ENCODE measurements around the gene ATR.

Gene ATR

DNA sequence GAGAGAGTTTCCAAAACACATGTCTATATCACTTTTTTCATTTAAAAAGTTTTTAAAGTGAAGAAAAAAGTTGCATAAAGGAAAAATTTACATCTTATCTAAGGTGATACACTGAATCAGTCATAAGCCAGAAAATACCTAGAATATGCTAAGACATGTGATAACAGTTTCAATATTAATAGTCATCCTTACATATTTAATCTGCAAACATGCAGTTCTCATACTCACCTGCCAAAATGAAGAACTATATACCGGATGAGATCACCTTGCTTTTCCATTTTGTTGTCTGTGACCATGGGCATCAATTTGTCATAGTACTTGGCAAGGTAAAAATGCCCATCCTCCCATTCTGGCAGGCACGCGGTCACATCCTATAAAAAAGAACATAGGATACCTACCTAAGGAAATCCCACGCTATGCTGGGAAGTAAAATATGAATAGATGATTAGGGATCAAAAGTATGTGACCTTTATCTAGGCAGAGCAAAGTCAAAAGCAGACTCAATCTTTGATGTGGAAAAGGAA, 93.6 kb downstream of the ATR start:
- no peak overlapping the region for H3K9ac ChIP-seq (ENCODE audit: low read depth, low read length)
- H3K27ac ChIP-seq (ENCODE audit: low read depth, low read length) = no peak overlapping the region
- H3K36me3 ChIP-seq (ENCODE audit: insufficient read depth, low read length) = peaks cover 74% of the 10 kb centered on the region
- peaks cover 31% of the 10 kb centered on the region for H3K9me3 ChIP-seq (ENCODE audit: insufficient read depth, low read depth, low read length)
- H3K27me3 ChIP-seq (ENCODE audit: insufficient read depth, low read length) = no peaks in the 10 kb centered on the region
- WGBS = 94% methylated on average over 2 of the region's 4 CpGs
- no peaks in the 10 kb centered on the region for H3K4me1 ChIP-seq (ENCODE audit: insufficient read depth, low read length)
- no peak overlapping the region for H3K4me3 ChIP-seq (ENCODE audit: low read length)

DNA sequence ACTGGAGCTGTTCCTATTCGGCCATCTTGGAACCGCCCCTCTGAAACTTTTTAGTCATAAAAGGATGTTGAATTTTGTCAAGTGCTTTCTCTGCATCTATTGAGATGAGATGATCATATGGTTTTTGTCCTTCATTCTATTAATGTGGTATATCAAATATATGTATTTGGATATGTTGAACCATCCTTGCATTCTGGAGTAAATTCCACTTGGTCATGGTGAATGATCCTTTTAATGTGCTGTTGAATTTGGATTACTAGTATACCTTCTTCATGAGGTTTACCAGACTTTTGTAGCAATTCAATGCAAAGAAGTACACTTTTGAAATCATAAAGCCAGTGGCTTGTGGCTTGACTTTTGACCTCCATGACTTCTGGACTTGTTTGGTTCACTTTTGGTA, 97.3 kb downstream of the ATR start:
- Histone ChIP-seq H3K4me3 (ENCODE audit: low read length) (no peak overlapping the region), H3K4me1 (ENCODE audit: insufficient read depth, low read length) (no peaks in the 10 kb centered on the region), H3K9me3 (ENCODE audit: insufficient read depth, low read depth, low read length) (peaks cover 31% of the 10 kb centered on the region), H3K27ac (ENCODE audit: low read depth, low read length) (no peak overlapping the region), H3K27me3 (ENCODE audit: insufficient read depth, low read length) (no peaks in the 10 kb centered on the region), H3K9ac (ENCODE audit: low read depth, low read length) (no peak overlapping the region), H3K36me3 (ENCODE audit: insufficient read depth, low read length) (peaks cover 49% of the 10 kb centered on the region)
- 91% methylated on average over 2 of the region's 2 CpGs for WGBS

DNA sequence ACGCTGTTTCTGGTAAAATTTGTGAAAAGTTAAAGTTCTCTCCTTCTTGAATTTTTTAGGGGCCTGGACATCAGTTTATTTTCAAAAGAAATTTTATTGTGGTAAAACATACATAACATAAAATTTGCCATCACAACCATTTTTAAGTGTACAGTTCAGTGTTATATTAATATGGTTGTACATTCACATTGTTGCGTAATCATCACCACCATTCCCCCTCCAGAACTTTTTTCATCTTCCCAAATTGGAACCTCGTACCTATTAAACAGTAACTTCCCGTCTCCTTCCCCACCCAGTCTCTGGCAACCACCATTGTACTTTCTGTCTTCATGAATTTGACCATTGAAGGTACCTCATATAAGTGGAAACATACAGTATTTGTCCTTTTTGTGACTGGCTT, 107.7 kb downstream of the ATR start:
- H3K27ac ChIP-seq (ENCODE audit: low read depth, low read length) = no peak overlapping the region
- WGBS = 97% methylated on average over 4 of the region's 4 CpGs
- H3K9ac ChIP-seq (ENCODE audit: low read depth, low read length) = no peak overlapping the region
- H3K4me3 ChIP-seq (ENCODE audit: low read length) = no peak overlapping the region
- H3K27me3 ChIP-seq (ENCODE audit: insufficient read depth, low read length) = no peaks in the 10 kb centered on the region
- H3K9me3 ChIP-seq (ENCODE audit: insufficient read depth, low read depth, low read length) = no peaks in the 10 kb centered on the region
- no peaks in the 10 kb centered on the region; the same call in 1 of the 2 replicates for H3K36me3 ChIP-seq (ENCODE audit: insufficient read depth, low read length)
- no peaks in the 10 kb centered on the region for H3K4me1 ChIP-seq (ENCODE audit: insufficient read depth, low read length)

GRCh38 chr3:142468456-142468855, 110.1 kb downstream of the ATR start:
- Histone ChIP-seq H3K9ac (ENCODE audit: low read depth, low read length) (no peak overlapping the region), H3K4me3 (ENCODE audit: low read length) (no peak overlapping the region), H3K9me3 (ENCODE audit: insufficient read depth, low read depth, low read length) (no peaks in the 10 kb centered on the region), H3K27me3 (ENCODE audit: insufficient read depth, low read length) (no peaks in the 10 kb centered on the region), H3K4me1 (ENCODE audit: insufficient read depth, low read length) (no peaks in the 10 kb centered on the region), H3K27ac (ENCODE audit: low read depth, low read length) (no peak overlapping the region), H3K36me3 (ENCODE audit: insufficient read depth, low read length) (peaks cover 12% of the 10 kb centered on the region)
- 96% methylated on average over 3 of the region's 4 CpGs for WGBS

- H3K27ac ChIP-seq (ENCODE audit: low read depth, low read length) = no peak overlapping the region
- no peaks in the 10 kb centered on the region for H3K27me3 ChIP-seq (ENCODE audit: insufficient read depth, low read length)
- H3K9me3 ChIP-seq (ENCODE audit: insufficient read depth, low read depth, low read length) = no peaks in the 10 kb centered on the region
- no peak overlapping the region for H3K4me3 ChIP-seq (ENCODE audit: low read length)
- no peaks in the 10 kb centered on the region for H3K4me1 ChIP-seq (ENCODE audit: insufficient read depth, low read length)
- WGBS = 91% methylated on average over 3 of the region's 3 CpGs
- H3K9ac ChIP-seq (ENCODE audit: low read depth, low read length) = no peak overlapping the region
- H3K36me3 ChIP-seq (ENCODE audit: insufficient read depth, low read length) = peaks cover 12% of the 10 kb centered on the region
These were observed 110.8 kb downstream of the ATR start for GRCh38 chr3:142467768-142468167.

DNA sequence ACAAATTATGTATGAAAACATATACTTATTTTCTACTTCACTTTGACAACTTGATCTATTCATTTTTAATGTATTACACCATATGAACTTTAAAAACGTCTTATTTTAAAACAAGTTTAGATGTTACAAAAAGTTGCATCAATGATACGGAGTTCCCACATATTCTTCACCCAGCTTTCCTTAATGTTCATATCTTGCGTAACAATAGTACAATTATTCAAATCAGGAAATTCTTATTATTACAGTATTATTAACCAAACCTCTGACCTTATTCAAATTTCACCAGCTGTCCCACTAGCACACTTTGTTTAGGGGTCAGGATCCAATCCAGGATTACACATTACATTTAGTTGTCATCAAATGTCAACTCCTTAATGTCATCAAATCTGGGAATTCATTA, 117.8 kb downstream of the ATR start:
- H3K9ac ChIP-seq (ENCODE audit: low read depth, low read length) = no peak overlapping the region
- H3K36me3 ChIP-seq (ENCODE audit: insufficient read depth, low read length) = peaks cover 58% of the 10 kb centered on the region
- 96% methylated on average over 3 of the region's 3 CpGs for WGBS
- no peak overlapping the region for H3K4me3 ChIP-seq (ENCODE audit: low read length)
- no peak overlapping the region for H3K27ac ChIP-seq (ENCODE audit: low read depth, low read length)
- no peaks in the 10 kb centered on the region for H3K27me3 ChIP-seq (ENCODE audit: insufficient read depth, low read length)
- H3K9me3 ChIP-seq (ENCODE audit: insufficient read depth, low read depth, low read length) = no peaks in the 10 kb centered on the region
- H3K4me1 ChIP-seq (ENCODE audit: insufficient read depth, low read length) = no peaks in the 10 kb centered on the region

DNA sequence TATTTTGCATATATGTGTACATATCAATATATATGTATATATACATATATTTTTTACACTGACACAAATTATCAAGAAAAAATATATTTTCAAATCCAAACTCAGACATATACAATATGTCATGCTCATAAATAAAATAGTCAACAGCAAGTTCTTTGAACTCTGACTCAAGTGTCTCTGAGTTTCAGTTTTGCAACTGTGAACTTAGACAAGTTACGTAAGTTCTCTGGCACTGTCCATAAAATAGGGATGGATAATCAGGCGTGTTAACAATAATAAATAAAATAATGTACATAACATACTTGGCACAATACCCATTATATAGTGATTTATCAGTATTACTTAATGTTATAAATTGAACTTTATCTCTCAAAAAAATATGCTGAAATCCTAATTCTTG, 118.6 kb downstream of the ATR start:
- no peaks in the 10 kb centered on the region for H3K9me3 ChIP-seq (ENCODE audit: insufficient read depth, low read depth, low read length)
- H3K36me3 ChIP-seq (ENCODE audit: insufficient read depth, low read length) = peaks cover 54% of the 10 kb centered on the region
- no peaks in the 10 kb centered on the region for H3K4me1 ChIP-seq (ENCODE audit: insufficient read depth, low read length)
- no peaks in the 10 kb centered on the region for H3K27me3 ChIP-seq (ENCODE audit: insufficient read depth, low read length)
- no peak overlapping the region for H3K27ac ChIP-seq (ENCODE audit: low read depth, low read length)
- 100% methylated on average over 1 of the region's 2 CpGs for WGBS
- H3K4me3 ChIP-seq (ENCODE audit: low read length) = no peak overlapping the region
- H3K9ac ChIP-seq (ENCODE audit: low read depth, low read length) = no peak overlapping the region

DNA sequence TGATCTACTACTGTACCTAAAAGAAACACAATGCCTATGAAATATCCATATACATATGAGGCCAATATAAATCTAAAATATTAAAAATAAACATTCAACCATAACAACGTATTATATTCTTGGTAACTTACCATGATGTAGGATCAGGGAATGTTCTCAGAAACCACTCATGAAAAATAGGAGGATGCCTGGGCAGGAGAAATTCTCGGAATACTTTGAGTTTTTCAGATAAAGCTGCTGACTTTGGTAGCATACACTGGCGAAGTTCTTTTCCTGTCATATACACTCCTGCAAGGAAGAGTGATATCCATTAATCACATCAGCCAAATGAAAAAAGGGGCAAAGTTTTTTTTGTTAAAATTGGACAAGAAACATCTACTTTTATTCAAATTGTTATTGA, 119.4 kb downstream of the ATR start:
- Histone ChIP-seq H3K4me3 (ENCODE audit: low read length) (no peak overlapping the region), H3K36me3 (ENCODE audit: insufficient read depth, low read length) (peaks cover 47% of the 10 kb centered on the region), H3K27ac (ENCODE audit: low read depth, low read length) (no peak overlapping the region), H3K27me3 (ENCODE audit: insufficient read depth, low read length) (no peaks in the 10 kb centered on the region), H3K9me3 (ENCODE audit: insufficient read depth, low read depth, low read length) (no peaks in the 10 kb centered on the region), H3K4me1 (ENCODE audit: insufficient read depth, low read length) (no peaks in the 10 kb centered on the region), H3K9ac (ENCODE audit: low read depth, low read length) (no peak overlapping the region)
- 93% methylated on average over 3 of the region's 3 CpGs for whole genome bisulfite sequencing

- Histone ChIP-seq H3K9ac (ENCODE audit: low read depth, low read length) (no peak overlapping the region), H3K4me1 (ENCODE audit: insufficient read depth, low read length) (no peaks in the 10 kb centered on the region), H3K27ac (ENCODE audit: low read depth, low read length) (no peak overlapping the region), H3K27me3 (ENCODE audit: insufficient read depth, low read length) (no peaks in the 10 kb centered on the region), H3K36me3 (ENCODE audit: insufficient read depth, low read length) (peaks cover 14% of the 10 kb centered on the region), H3K9me3 (ENCODE audit: insufficient read depth, low read depth, low read length) (no peaks in the 10 kb centered on the region), H3K4me3 (ENCODE audit: low read length) (no peak overlapping the region)
- WGBS = 95% methylated on average over 5 of the region's 5 CpGs
These were observed 127.7 kb downstream of the ATR start for GRCh38 chr3:142450881-142451280.

DNA sequence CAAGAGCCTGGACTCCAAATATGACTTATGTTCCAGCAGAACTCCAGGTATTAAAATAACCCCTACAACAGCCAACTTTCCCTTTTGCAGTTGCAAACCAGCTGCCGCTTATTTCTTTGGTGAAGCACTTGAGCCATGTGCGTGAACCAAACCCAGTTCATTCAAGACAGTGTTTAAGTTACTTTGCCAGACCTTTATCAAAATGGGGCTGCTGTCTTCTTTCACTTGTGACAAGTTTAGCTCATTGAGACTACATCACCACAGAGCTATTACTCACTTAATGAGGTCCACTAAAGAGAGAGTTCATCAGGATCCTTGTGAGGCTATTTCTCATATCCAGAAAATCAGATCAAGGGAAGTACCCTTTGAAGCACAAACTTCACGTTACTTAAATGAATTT, 128.3 kb downstream of the ATR start:
- Histone ChIP-seq H3K9me3 (ENCODE audit: insufficient read depth, low read depth, low read length) (no peaks in the 10 kb centered on the region), H3K27me3 (ENCODE audit: insufficient read depth, low read length) (no peaks in the 10 kb centered on the region), H3K4me1 (ENCODE audit: insufficient read depth, low read length) (no peaks in the 10 kb centered on the region), H3K36me3 (ENCODE audit: insufficient read depth, low read length) (peaks cover 14% of the 10 kb centered on the region), H3K9ac (ENCODE audit: low read depth, low read length) (no peak overlapping the region), H3K27ac (ENCODE audit: low read depth, low read length) (no peak overlapping the region), H3K4me3 (ENCODE audit: low read length) (no peak overlapping the region)
- 98% methylated on average over 3 of the region's 3 CpGs for WGBS

DNA sequence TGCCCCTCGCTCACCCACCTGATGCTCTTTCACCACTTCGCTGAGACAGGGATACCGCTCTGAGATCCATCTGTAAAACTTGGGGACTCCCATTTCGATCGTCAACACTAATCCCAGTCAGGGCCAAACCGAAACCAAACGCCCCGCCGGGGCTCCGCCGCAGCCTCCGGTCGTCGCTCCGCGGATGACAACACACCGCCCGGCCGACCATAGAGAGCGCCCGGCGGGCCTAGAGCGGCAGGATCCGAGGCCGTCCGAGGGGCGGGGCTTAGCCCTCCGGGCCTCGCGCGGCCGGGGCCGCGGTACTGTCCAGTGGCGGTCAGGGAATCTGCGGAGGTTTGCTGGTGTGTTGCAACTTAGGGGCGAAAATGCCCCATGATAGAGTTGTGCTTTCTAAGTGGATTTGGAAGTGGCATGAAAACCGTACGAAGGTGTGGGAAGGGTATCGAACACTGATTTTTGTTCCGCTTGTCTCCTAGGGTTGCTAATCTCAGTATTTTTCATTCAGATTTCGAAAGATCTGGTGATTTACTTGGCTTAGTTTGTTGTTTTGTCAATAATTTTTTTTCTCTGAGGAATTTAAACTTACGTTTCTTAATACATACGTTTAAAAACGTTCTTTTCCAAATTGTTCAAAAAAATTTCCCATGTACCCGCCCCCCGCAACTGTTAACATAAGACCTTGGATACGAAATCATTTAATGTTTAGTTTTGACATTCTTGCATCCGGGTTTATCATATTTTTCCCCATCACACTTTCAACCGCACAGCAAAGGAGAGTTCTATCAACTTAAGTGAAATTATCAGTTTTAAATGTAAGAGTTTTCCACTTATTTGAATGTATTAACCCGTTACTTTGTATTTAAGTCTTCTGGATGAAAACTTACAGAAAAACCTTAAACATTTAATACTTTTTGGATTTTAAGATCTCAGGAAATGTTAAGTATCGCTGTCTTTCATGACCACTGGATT, 130.4 kb downstream of the ATR start, which contains the start of gene XRN1:
TSS of gene XRN1 (minus strand) at position 186 of the 972 bp plus-strand sequence. CDS start at position 93, 93 bp downstream.
- Histone ChIP-seq H3K4me1 (ENCODE audit: insufficient read depth, low read length) (no peaks in the 10 kb centered on the region), H3K27me3 (ENCODE audit: insufficient read depth, low read length) (no peaks in the 10 kb centered on the region), H3K9me3 (ENCODE audit: insufficient read depth, low read depth, low read length) (no peaks in the 10 kb centered on the region), H3K9ac (ENCODE audit: low read depth, low read length) (peak within 1 kb of the TSS; percentile 89), H3K27ac (ENCODE audit: low read depth, low read length) (peak within 1 kb of the TSS; percentile 79), H3K36me3 (ENCODE audit: insufficient read depth, low read length) (peaks cover 12% of the 10 kb centered on the region), H3K4me3 (ENCODE audit: low read length) (peak within 1 kb of the TSS; percentile 100)
- WGBS = 10% methylated on average over 51 of the region's 52 CpGs
